Calu3 (cell line): ENCODE measurements around the gene ZC3H18. TPM values are rescaled to one million over a fixed set of nuclear protein-coding genes. Genes with fewer than 3 reads are reported as not detected.

Experiments used
- BruUV-seq: library from RNA; stranded (reverse); fragments of 400-500 nt; replicated peaks from 2 replicates; lab custom pipeline; 2021; lab: Mats Ljungman, UMichigan
- CTCF ChIA-PET: fragments of 300-600 bp; sonication (Branson Sonifier 250); formaldehyde crosslinking; loops from one replicate; lab custom pipeline; 2022; ENCODE audit warnings: antibody characterized with exemption; lab: Charles Lee
- DNase-seq: peaks from one replicate; pipeline ENCODE4 v3.0.0; 2022
- H3K27ac Mint-ChIP-seq: one replicate; pipeline ENCODE4 v1.8.0; 2022; ENCODE audit warnings: mixed read lengths; ENCODE audit not compliant: unreplicated experiment
- H3K27me3 Mint-ChIP-seq: one replicate; pipeline ENCODE4 v1.8.0; 2022; ENCODE audit warnings: mixed read lengths; ENCODE audit not compliant: unreplicated experiment
- H3K36me3 Mint-ChIP-seq: one replicate; pipeline ENCODE4 v1.8.0; 2022; ENCODE audit warnings: mild to moderate bottlenecking, moderate library complexity, mixed read lengths; ENCODE audit not compliant: insufficient read depth, unreplicated experiment
- H3K4me1 Mint-ChIP-seq: one replicate; pipeline ENCODE4 v1.8.0; 2022; ENCODE audit warnings: mild to moderate bottlenecking, low read depth, mixed read lengths; ENCODE audit not compliant: unreplicated experiment
- H3K4me3 Mint-ChIP-seq: one replicate; pipeline ENCODE4 v1.8.0; 2022; ENCODE audit warnings: mild to moderate bottlenecking, low read depth, moderate library complexity, mixed read lengths; ENCODE audit not compliant: unreplicated experiment
- H3K9me3 Mint-ChIP-seq: one replicate; pipeline ENCODE4 v1.8.0; 2022; ENCODE audit warnings: low read depth, mixed read lengths; ENCODE audit not compliant: unreplicated experiment
- CTCF ChIP-seq: fragments of 200-600 bp; IDR thresholded peaks from one replicate; pipeline ENCODE4 v1.8.0; 2022; ENCODE audit warnings: antibody characterized with exemption; ENCODE audit not compliant: unreplicated experiment
- intact Hi-C: fragments of 100-400 bp; cut with micrococcal nuclease; formaldehyde crosslinking; loops from one replicate; pipeline ENCODE4 v1.10.0; 2022; ENCODE audit not compliant: unreplicated experiment
- total RNA-seq: library from RNA; stranded (reverse); gene quantifications from 2 replicates; pipeline ENCODE4 v1.2.3, GENCODE V29; 2022

Gene ZC3H18
- total RNA-seq, 1 experiment from 2014 or later: 85.7 TPM

GRCh38 chr16:88576307-88576706 is 6.1 kb downstream of the ZC3H18 start:
- BruUV-seq: no TSS peak
- Mint-ChIP-seq H3K27ac (no peak overlapping the region), H3K36me3 (peaks cover 70% of the 10 kb centered on the region), H3K9me3 (no peaks in the 10 kb centered on the region), H3K4me3 (no peak overlapping the region), H3K27me3 (no peaks in the 10 kb centered on the region), H3K4me1 (peaks cover 17% of the 10 kb centered on the region)
- TF ChIP-seq CTCF: no peak
- DNase-seq: no peak
- CTCF ChIA-PET: no interaction called here
- intact Hi-C loops: no loop called here

- Mint-ChIP-seq H3K4me1 (peaks cover 12% of the 10 kb centered on the region), H3K27me3 (no peaks in the 10 kb centered on the region), H3K4me3 (no peak overlapping the region), H3K36me3 (peaks cover 67% of the 10 kb centered on the region), H3K9me3 (no peaks in the 10 kb centered on the region), H3K27ac (no peak overlapping the region)
- intact Hi-C loops: no loop called here
- TF ChIP-seq CTCF: no peak
- DNase-seq: no peak
- BruUV-seq: no TSS peak
- CTCF ChIA-PET: interaction anchor here (0.6 kb wide), 1 partner anchor 797 kb away, joined by 4 read pairs; no protein-coding TSS in a partner anchor
Measured at GRCh38 chr16:88577166-88577565, 7.0 kb downstream of the ZC3H18 start.

- intact Hi-C loops: no loop called here
- CTCF ChIA-PET: interaction anchor here (0.6 kb wide), 1 partner anchor 330 kb away, joined by 7 read pairs; no protein-coding TSS in a partner anchor
- no peaks in the 10 kb centered on the region for H3K9me3 Mint-ChIP-seq
- no peak for TF ChIP-seq CTCF
- H3K4me3 Mint-ChIP-seq: no peak overlapping the region
- H3K36me3 Mint-ChIP-seq: peaks cover 61% of the 10 kb centered on the region
- no peaks in the 10 kb centered on the region for H3K27me3 Mint-ChIP-seq
- no peak for DNase-seq
- BruUV-seq: no TSS peak
- no peaks in the 10 kb centered on the region for H3K4me1 Mint-ChIP-seq
- H3K27ac Mint-ChIP-seq: no peak overlapping the region
Measured at GRCh38 chr16:88578446-88579313, 8.5 kb downstream of the ZC3H18 start.

- H3K36me3 Mint-ChIP-seq: peaks cover 47% of the 10 kb centered on the region
- CTCF ChIA-PET: no interaction called here
- H3K27me3 Mint-ChIP-seq: no peaks in the 10 kb centered on the region
- no peak overlapping the region for H3K4me3 Mint-ChIP-seq
- H3K27ac Mint-ChIP-seq: no peak overlapping the region
- no peaks in the 10 kb centered on the region for H3K4me1 Mint-ChIP-seq
- TF ChIP-seq CTCF: no peak
- BruUV-seq: no TSS peak
- DNase-seq: no peak
- no peaks in the 10 kb centered on the region for H3K9me3 Mint-ChIP-seq
- intact Hi-C loops: no loop called here
Measured at GRCh38 chr16:88580371-88580770, 10.2 kb downstream of the ZC3H18 start.
